ENCODE data around the gene CDK15. TPM values are rescaled to one million over a fixed set of nuclear protein-coding genes. Genes with fewer than 3 reads are reported as not detected.

The CDK15 gene
- polyA plus RNA-seq, 1 experiment: 18.6 TPM

GRCh38 chr2:201886504-201886903 lies 80.2 kb downstream of the CDK15 start:
- TF ChIP-seq CTCF (IDR thresholded peaks at IDR 0.05; ENCODE audit: low read depth, low read length): no peak
- no peak overlapping the region for H3K27ac ChIP-seq (ENCODE audit: low read depth, low read length)
- POLR2A ChIA-PET: interaction anchor here (0.6 kb wide), 1 partner anchor 79 kb away, joined by 8 read pairs; no protein-coding TSS in a partner anchor
- no peak for DNase-seq (ENCODE audit: low read depth, low spot score)
- H3K4me3 ChIP-seq (ENCODE audit: low read depth, low read length): no peak overlapping the region
- H3K27me3 ChIP-seq (ENCODE audit: control insufficient read depth, insufficient read depth, low read length): no peaks in the 10 kb centered on the region
- CTCF ChIA-PET: interaction anchor here (1.9 kb wide), 1 partner anchor 26 kb away, joined by 8 read pairs; no protein-coding TSS in a partner anchor
- no peaks in the 10 kb centered on the region for H3K9me3 ChIP-seq (ENCODE audit: control insufficient read depth, insufficient read depth, low read length)

DNA sequence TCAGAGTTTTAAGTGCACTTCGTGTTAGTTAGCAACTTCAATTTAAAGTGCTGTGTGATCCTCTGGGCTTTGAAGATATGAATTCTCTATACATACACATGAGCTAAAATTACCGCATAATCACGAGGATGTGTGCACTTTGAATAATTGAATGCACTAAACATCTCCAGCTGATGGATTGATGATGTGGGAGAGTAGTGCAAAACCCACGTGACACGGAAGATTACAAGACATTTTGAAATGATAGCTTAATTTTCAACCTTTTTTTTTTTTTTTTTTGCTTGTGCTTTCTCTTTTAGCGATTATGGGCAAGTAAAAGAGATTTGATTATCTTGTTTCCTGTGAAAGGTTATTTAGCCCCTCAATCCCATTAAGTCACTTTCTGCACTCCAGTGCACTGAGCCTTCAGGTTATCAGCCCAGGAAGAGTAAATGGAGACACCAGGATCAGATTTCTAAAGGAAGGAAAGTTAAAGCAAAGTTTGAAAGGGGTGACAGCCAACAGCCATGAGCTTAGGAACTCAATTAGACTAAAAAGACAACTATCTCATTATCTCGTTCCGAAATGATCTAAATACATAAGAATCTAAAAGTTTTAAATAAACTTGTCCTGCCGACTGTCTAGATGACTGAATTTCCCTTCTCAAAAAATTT lies 81.6 kb downstream of the CDK15 start:
- DNase-seq (ENCODE audit: low read depth, low spot score): no peak
- H3K4me3 ChIP-seq (ENCODE audit: low read depth, low read length): peak overlapping the region; percentile 39
- CTCF ChIA-PET: interaction anchor here (0.6 to 1.9 kb wide), 5 partner anchors 13 to 94 kb away, joined by 3 to 8 read pairs (median 5); no protein-coding TSS in a partner anchor
- no peaks in the 10 kb centered on the region for H3K9me3 ChIP-seq (ENCODE audit: control insufficient read depth, insufficient read depth, low read length)
- H3K27me3 ChIP-seq (ENCODE audit: control insufficient read depth, insufficient read depth, low read length): no peaks in the 10 kb centered on the region
- H3K27ac ChIP-seq (ENCODE audit: low read depth, low read length): peak overlapping the region; percentile 47
- POLR2A ChIA-PET: interaction anchor here (0.6 to 1.3 kb wide), 4 partner anchors 22 to 886 kb away, joined by 3 to 7 read pairs (median 4); no protein-coding TSS in a partner anchor
- TF ChIP-seq CTCF (IDR thresholded peaks at IDR 0.05; ENCODE audit: low read depth, low read length): no peak

DNA sequence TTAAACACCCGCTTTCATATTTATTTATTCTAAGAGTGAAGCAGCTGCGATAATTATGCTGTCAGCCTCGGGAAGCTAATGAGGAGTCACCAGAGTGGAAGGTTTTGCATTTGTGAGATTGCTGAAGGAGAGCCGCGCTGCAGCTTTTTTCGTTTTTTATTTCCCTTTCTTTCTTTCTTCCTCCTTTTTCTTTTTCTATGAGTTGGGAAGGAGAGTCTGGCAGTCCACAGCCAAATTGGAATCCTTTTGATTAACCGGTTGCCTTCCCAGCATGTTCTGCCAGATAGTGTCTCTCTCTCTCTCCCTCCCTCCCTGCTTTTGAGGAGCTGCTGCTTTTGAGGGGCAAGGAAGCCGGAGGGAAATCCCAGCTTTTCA lies 82.1 kb downstream of the CDK15 start:
- ChIA-PET CTCF (interaction anchor here (0.6 to 1.4 kb wide), 2 partner anchors 12 to 31 kb away, joined by 3 read pairs; no protein-coding TSS in a partner anchor), POLR2A (interaction anchor here (1.3 kb wide), 2 partner anchors 21 to 29 kb away, joined by 3 to 7 read pairs; no protein-coding TSS in a partner anchor)
- TF ChIP-seq CTCF (IDR thresholded peaks at IDR 0.05; ENCODE audit: low read depth, low read length): no peak
- H3K27me3 ChIP-seq (ENCODE audit: control insufficient read depth, insufficient read depth, low read length): no peaks in the 10 kb centered on the region
- peak overlapping the region; percentile 47 for H3K27ac ChIP-seq (ENCODE audit: low read depth, low read length)
- no peaks in the 10 kb centered on the region for H3K9me3 ChIP-seq (ENCODE audit: control insufficient read depth, insufficient read depth, low read length)
- no peak for DNase-seq (ENCODE audit: low read depth, low spot score)
- peak overlapping the region; percentile 39 for H3K4me3 ChIP-seq (ENCODE audit: low read depth, low read length)

- Histone ChIP-seq H3K27me3 (ENCODE audit: control insufficient read depth, insufficient read depth, low read length) (no peaks in the 10 kb centered on the region), H3K4me3 (ENCODE audit: low read depth, low read length) (no peak overlapping the region), H3K27ac (ENCODE audit: low read depth, low read length) (no peak overlapping the region), H3K9me3 (ENCODE audit: control insufficient read depth, insufficient read depth, low read length) (no peaks in the 10 kb centered on the region)
- TF ChIP-seq CTCF (IDR thresholded peaks at IDR 0.05; ENCODE audit: low read depth, low read length): no peak
- CTCF ChIA-PET: no interaction called here
- no peak for DNase-seq (ENCODE audit: low read depth, low spot score)
- POLR2A ChIA-PET: no interaction called here
Measured at GRCh38 chr2:201890453-201890852, 84.1 kb downstream of the CDK15 start.

- TF ChIP-seq CTCF (IDR thresholded peaks at IDR 0.05; ENCODE audit: low read depth, low read length): no peak
- no peaks in the 10 kb centered on the region for H3K27me3 ChIP-seq (ENCODE audit: control insufficient read depth, insufficient read depth, low read length)
- H3K27ac ChIP-seq (ENCODE audit: low read depth, low read length): no peak overlapping the region
- DNase-seq (ENCODE audit: low read depth, low spot score): no peak
- H3K4me3 ChIP-seq (ENCODE audit: low read depth, low read length): no peak overlapping the region
- ChIA-PET CTCF (no interaction called here), POLR2A (no interaction called here)
- H3K9me3 ChIP-seq (ENCODE audit: control insufficient read depth, insufficient read depth, low read length): no peaks in the 10 kb centered on the region
Measured at GRCh38 chr2:201891676-201892075, 85.3 kb downstream of the CDK15 start.
